ENCODE data around the gene KRTAP13-1. TPM values are rescaled to one million over a fixed set of nuclear protein-coding genes. Genes with fewer than 3 reads are reported as not detected.

Gene KRTAP13-1
- total RNA-seq, 1 experiment from 2014 or later, result not detected

GRCh38 chr21:30426731-30427130, 30.9 kb downstream of the KRTAP13-1 start:
- Mint-ChIP-seq H3K4me1 (ENCODE audit: low read depth, unreplicated experiment) (no peaks in the 10 kb centered on the region), H3K27me3 (ENCODE audit: unreplicated experiment) (no peaks in the 10 kb centered on the region), H3K9me3 (ENCODE audit: low read depth, unreplicated experiment) (peaks cover 7% of the 10 kb centered on the region), H3K36me3 (ENCODE audit: insufficient read depth, unreplicated experiment) (no peaks in the 10 kb centered on the region), H3K4me3 (ENCODE audit: low read depth, unreplicated experiment) (no peak overlapping the region), H3K27ac (ENCODE audit: unreplicated experiment) (no peak overlapping the region)
- DNase-seq, result no peak
- CTCF ChIA-PET, result no interaction called here
- TF ChIP-seq CTCF (IDR thresholded peaks at IDR 0.05; ENCODE audit: unreplicated experiment), result no peak
- no TSS peak for BruUV-seq (replicated peaks)
- intact Hi-C loops (cut with micrococcal nuclease; ENCODE audit: unreplicated experiment), result no loop called here

GRCh38 chr21:30430170-30430655, 34.4 kb downstream of the KRTAP13-1 start, which contains the start of gene KRTAP13-4:
TSS of gene KRTAP13-4 (plus strand) at chr21:30430220. CDS start at chr21:30430276, 56 bp downstream.
- Mint-ChIP-seq H3K4me1 (ENCODE audit: low read depth, unreplicated experiment) (no peaks in the 10 kb centered on the region), H3K9me3 (ENCODE audit: low read depth, unreplicated experiment) (peaks cover 5% of the 10 kb centered on the region), H3K36me3 (ENCODE audit: insufficient read depth, unreplicated experiment) (no peaks in the 10 kb centered on the region), H3K4me3 (ENCODE audit: low read depth, unreplicated experiment) (no peak within 1 kb of the TSS), H3K27ac (ENCODE audit: unreplicated experiment) (no peak within 1 kb of the TSS), H3K27me3 (ENCODE audit: unreplicated experiment) (no peaks in the 10 kb centered on the region)
- intact Hi-C loops (cut with micrococcal nuclease; ENCODE audit: unreplicated experiment), result no loop called here
- CTCF ChIA-PET, result no interaction called here
- BruUV-seq (replicated peaks), result no TSS peak
- no peak for DNase-seq
- TF ChIP-seq CTCF (IDR thresholded peaks at IDR 0.05; ENCODE audit: unreplicated experiment), result no peak

GRCh38 chr21:30434033-30434631, 38.3 kb downstream of the KRTAP13-1 start:
- DNase-seq, result peak; percentile 21
- no peak overlapping the region for H3K4me3 Mint-ChIP-seq (ENCODE audit: low read depth, unreplicated experiment)
- no peaks in the 10 kb centered on the region for H3K9me3 Mint-ChIP-seq (ENCODE audit: low read depth, unreplicated experiment)
- H3K36me3 Mint-ChIP-seq (ENCODE audit: insufficient read depth, unreplicated experiment), result no peaks in the 10 kb centered on the region
- H3K27ac Mint-ChIP-seq (ENCODE audit: unreplicated experiment), result no peak overlapping the region
- CTCF ChIA-PET, result no interaction called here
- no peaks in the 10 kb centered on the region for H3K4me1 Mint-ChIP-seq (ENCODE audit: low read depth, unreplicated experiment)
- BruUV-seq (replicated peaks), result no TSS peak
- intact Hi-C loops (cut with micrococcal nuclease; ENCODE audit: unreplicated experiment), result no loop called here
- TF ChIP-seq CTCF (IDR thresholded peaks at IDR 0.05; ENCODE audit: unreplicated experiment), result peak; percentile 41
- H3K27me3 Mint-ChIP-seq (ENCODE audit: unreplicated experiment), result no peaks in the 10 kb centered on the region

GRCh38 chr21:30437010-30437565, 41.3 kb downstream of the KRTAP13-1 start:
- BruUV-seq (replicated peaks), result no TSS peak
- no peaks in the 10 kb centered on the region for H3K27me3 Mint-ChIP-seq (ENCODE audit: unreplicated experiment)
- DNase-seq, result no peak
- H3K9me3 Mint-ChIP-seq (ENCODE audit: low read depth, unreplicated experiment), result peaks cover 4% of the 10 kb centered on the region
- H3K36me3 Mint-ChIP-seq (ENCODE audit: insufficient read depth, unreplicated experiment), result no peaks in the 10 kb centered on the region
- no peaks in the 10 kb centered on the region for H3K4me1 Mint-ChIP-seq (ENCODE audit: low read depth, unreplicated experiment)
- TF ChIP-seq CTCF (IDR thresholded peaks at IDR 0.05; ENCODE audit: unreplicated experiment), result no peak
- H3K27ac Mint-ChIP-seq (ENCODE audit: unreplicated experiment), result no peak overlapping the region
- CTCF ChIA-PET, result no interaction called here
- intact Hi-C loops (cut with micrococcal nuclease; ENCODE audit: unreplicated experiment), result no loop called here
- no peak overlapping the region for H3K4me3 Mint-ChIP-seq (ENCODE audit: low read depth, unreplicated experiment)
